Inferior parietal cortex (tissue), 1 donor: ENCODE data around the gene NUP214.
"Not testable (repeated sequence)": the region's sequence is repeated elsewhere in the genome, so short reads cannot be mapped to it uniquely, and the experiment has no call there.

Source experiments
- DNase-seq: peaks from one replicate; pipeline ENCODE4 v3.0.0-alpha.2; 2016; ENCODE audit errors: extremely low spot score

NUP214 gene

GRCh38 chr9:131160416-131161112 is 35.2 kb downstream of the NUP214 start:
- DNase-seq = no peak

- no peak for DNase-seq
Measured at GRCh38 chr9:131161585-131161984, 36.2 kb downstream of the NUP214 start.

- no peak for DNase-seq
Measured at GRCh38 chr9:131162886-131163285, 37.5 kb downstream of the NUP214 start.

GRCh38 chr9:131165523-131165922 is 40.1 kb downstream of the NUP214 start:
- DNase-seq = no peak

- DNase-seq = peak; percentile 27
Measured at GRCh38 chr9:131167146-131167692, 41.8 kb downstream of the NUP214 start.

GRCh38 chr9:131167936-131168335 is 42.5 kb downstream of the NUP214 start:
- no peak for DNase-seq

- DNase-seq = no peak
Measured at GRCh38 chr9:131169563-131170240, 44.3 kb downstream of the NUP214 start.

GRCh38 chr9:131173995-131174394 is 48.6 kb downstream of the NUP214 start:
- no peak for DNase-seq

- no peak for DNase-seq
Measured at GRCh38 chr9:131174681-131175239, 49.4 kb downstream of the NUP214 start.

- DNase-seq = no peak
Measured at GRCh38 chr9:131177898-131178297, 52.5 kb downstream of the NUP214 start.

GRCh38 chr9:131178382-131178781 is 53.0 kb downstream of the NUP214 start:
- peak; percentile 82 for DNase-seq

GRCh38 chr9:131178926-131179325 is 53.5 kb downstream of the NUP214 start:
- DNase-seq = no peak

- no peak for DNase-seq
Measured at GRCh38 chr9:131179561-131180219, 54.3 kb downstream of the NUP214 start.

- peak; percentile 64 for DNase-seq
Measured at GRCh38 chr9:131180454-131180853, 55.1 kb downstream of the NUP214 start.

- DNase-seq = no peak
Measured at GRCh38 chr9:131181091-131181681, 55.8 kb downstream of the NUP214 start.

GRCh38 chr9:131185924-131186323 is 60.5 kb downstream of the NUP214 start:
- DNase-seq = no peak

- no peak for DNase-seq
Measured at GRCh38 chr9:131186622-131187021, 61.2 kb downstream of the NUP214 start.

GRCh38 chr9:131187957-131188356 is 62.6 kb downstream of the NUP214 start:
- no peak for DNase-seq

GRCh38 chr9:131188976-131189375 is 63.6 kb downstream of the NUP214 start:
- no peak for DNase-seq

GRCh38 chr9:131190191-131190590 is 64.8 kb downstream of the NUP214 start:
- no peak for DNase-seq

GRCh38 chr9:131191032-131191431 is 65.6 kb downstream of the NUP214 start:
- not testable (repeated sequence) for DNase-seq

- no peak for DNase-seq
Measured at GRCh38 chr9:131191857-131192256, 66.5 kb downstream of the NUP214 start.
